SK-N-MC (cell line): ENCODE measurements around the gene FH.

Experiments
- DNase-seq: peaks from one replicate; pipeline ENCODE4 v3.0.0-alpha.2; 2011; ENCODE audit warnings: low read depth, low spot score
- H3K27ac ChIP-seq: fragments of 200-600 bp; sonication (generic); 2 replicates; pipeline ENCODE4 v1.5.1; 2016; ENCODE audit warnings: mixed run types
- H3K36me3 ChIP-seq: fragments of 200-600 bp; sonication (generic); 2 replicates; pipeline ENCODE4 v1.6.1; 2017; ENCODE audit warnings: antibody characterized with exemption, low read length, mixed read lengths; ENCODE audit not compliant: insufficient read depth
- H3K4me3 ChIP-seq: fragments of 200-600 bp; sonication (generic); 2 replicates; pipeline ENCODE4 v1.5.1; 2016
- H3K9ac ChIP-seq: fragments of 200-600 bp; sonication (generic); 2 replicates; pipeline ENCODE4 v1.8.0; 2017; ENCODE audit warnings: mixed run types, mixed read lengths; ENCODE audit not compliant: insufficient read length
- H3K9me3 ChIP-seq: fragments of 200-600 bp; sonication (generic); 2 replicates; pipeline ENCODE4 v1.6.1; 2017; ENCODE audit warnings: low read depth, mild to moderate bottlenecking, antibody characterized with exemption, low read length, moderate library complexity, mixed read lengths
- EZH2 ChIP-seq: fragments of 200-600 bp; sonication (generic); IDR thresholded peaks from one replicate; pipeline ENCODE4 v1.6.1; 2017; ENCODE audit warnings: antibody characterized with exemption
- FOXP2 ChIP-seq: optimal IDR thresholded peaks from 2 replicates; pipeline ENCODE3; 2011; ENCODE audit warnings: mild to moderate bottlenecking, moderate library complexity; ENCODE audit not compliant: insufficient read depth; ENCODE audit errors: extremely low read length, control extremely low read depth
- POLR2AphosphoS5 ChIP-seq: IDR thresholded peaks from 2 replicates; pipeline ENCODE4 v1.6.1; 2012; ENCODE audit warnings: mild to moderate bottlenecking, low read depth, low read length, borderline replicate concordance

FH gene

GRCh38 chr1:241475671-241476070 lies 43.9 kb downstream of the FH start:
- Histone ChIP-seq H3K27ac (no peak overlapping the region), H3K4me3 (no peak overlapping the region), H3K9me3 (no peaks in the 10 kb centered on the region), H3K9ac (no peak overlapping the region), H3K36me3 (no peaks in the 10 kb centered on the region)
- no peak for DNase-seq
- TF ChIP-seq FOXP2 = no peak
- TF ChIP-seq POLR2AphosphoS5 = no peak
- TF ChIP-seq EZH2 = no peak

GRCh38 chr1:241473026-241473425 lies 46.5 kb downstream of the FH start:
- H3K9ac ChIP-seq = no peak overlapping the region
- TF ChIP-seq POLR2AphosphoS5 (no peak), FOXP2 (no peak), EZH2 (no peak)
- no peak for DNase-seq
- H3K9me3 ChIP-seq = no peaks in the 10 kb centered on the region
- no peak overlapping the region for H3K4me3 ChIP-seq
- H3K27ac ChIP-seq = no peak overlapping the region
- no peaks in the 10 kb centered on the region for H3K36me3 ChIP-seq

- H3K9me3 ChIP-seq = no peaks in the 10 kb centered on the region
- no peak for TF ChIP-seq POLR2AphosphoS5
- TF ChIP-seq EZH2 = no peak
- TF ChIP-seq FOXP2 = no peak
- DNase-seq = no peak
- H3K4me3 ChIP-seq = no peak overlapping the region
- no peak overlapping the region for H3K9ac ChIP-seq
- no peak overlapping the region for H3K27ac ChIP-seq
- no peaks in the 10 kb centered on the region for H3K36me3 ChIP-seq
These were observed 48.5 kb downstream of the FH start for GRCh38 chr1:241470908-241471590.

GRCh38 chr1:241470361-241470760 lies 49.2 kb downstream of the FH start:
- H3K9ac ChIP-seq = no peak overlapping the region
- no peaks in the 10 kb centered on the region for H3K36me3 ChIP-seq
- no peaks in the 10 kb centered on the region for H3K9me3 ChIP-seq
- H3K4me3 ChIP-seq = no peak overlapping the region
- no peak for TF ChIP-seq EZH2
- TF ChIP-seq POLR2AphosphoS5 = no peak
- no peak for TF ChIP-seq FOXP2
- no peak for DNase-seq
- H3K27ac ChIP-seq = no peak overlapping the region

- Histone ChIP-seq H3K9me3 (no peaks in the 10 kb centered on the region), H3K4me3 (no peak overlapping the region), H3K36me3 (no peaks in the 10 kb centered on the region), H3K27ac (no peak overlapping the region), H3K9ac (no peak overlapping the region)
- DNase-seq = no peak
- no peak for TF ChIP-seq FOXP2
- no peak for TF ChIP-seq EZH2
- TF ChIP-seq POLR2AphosphoS5 = no peak
These were observed 53.9 kb downstream of the FH start for GRCh38 chr1:241465673-241466072.

GRCh38 chr1:241464985-241465384 lies 54.6 kb downstream of the FH start:
- no peak overlapping the region for H3K27ac ChIP-seq
- no peak for TF ChIP-seq FOXP2
- TF ChIP-seq EZH2 = no peak
- no peak for TF ChIP-seq POLR2AphosphoS5
- no peak for DNase-seq

DNA sequence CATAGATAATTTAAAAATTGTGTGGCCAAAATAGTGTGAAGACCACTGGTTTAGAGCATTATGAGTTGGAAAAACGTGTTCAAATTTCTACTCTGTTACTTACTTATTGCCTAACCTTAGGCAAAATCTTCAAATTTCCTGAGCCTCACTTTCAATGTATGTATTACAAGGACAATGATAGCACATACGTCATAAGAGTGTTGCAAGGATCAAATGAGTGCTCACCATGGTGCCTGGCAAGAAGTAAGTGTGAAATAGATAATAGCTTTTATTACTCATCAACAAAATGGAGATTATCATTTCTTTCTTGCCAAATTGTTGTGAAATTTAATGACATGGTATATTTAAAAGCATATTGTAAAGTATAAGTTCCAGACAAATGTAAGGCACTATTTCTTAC lies 57.2 kb downstream of the FH start:
- Histone ChIP-seq H3K9ac (no peak overlapping the region), H3K27ac (no peak overlapping the region), H3K4me3 (no peak overlapping the region), H3K36me3 (no peaks in the 10 kb centered on the region), H3K9me3 (no peaks in the 10 kb centered on the region)
- DNase-seq = no peak
- TF ChIP-seq POLR2AphosphoS5 (no peak), EZH2 (no peak), FOXP2 (no peak)

More at GRCh38 chr1:241464985-241465384, 54.6 kb downstream of the FH start:
- Histone ChIP-seq H3K36me3 (no peaks in the 10 kb centered on the region), H3K4me3 (no peak overlapping the region), H3K9ac (no peak overlapping the region), H3K9me3 (no peaks in the 10 kb centered on the region)

DNA sequence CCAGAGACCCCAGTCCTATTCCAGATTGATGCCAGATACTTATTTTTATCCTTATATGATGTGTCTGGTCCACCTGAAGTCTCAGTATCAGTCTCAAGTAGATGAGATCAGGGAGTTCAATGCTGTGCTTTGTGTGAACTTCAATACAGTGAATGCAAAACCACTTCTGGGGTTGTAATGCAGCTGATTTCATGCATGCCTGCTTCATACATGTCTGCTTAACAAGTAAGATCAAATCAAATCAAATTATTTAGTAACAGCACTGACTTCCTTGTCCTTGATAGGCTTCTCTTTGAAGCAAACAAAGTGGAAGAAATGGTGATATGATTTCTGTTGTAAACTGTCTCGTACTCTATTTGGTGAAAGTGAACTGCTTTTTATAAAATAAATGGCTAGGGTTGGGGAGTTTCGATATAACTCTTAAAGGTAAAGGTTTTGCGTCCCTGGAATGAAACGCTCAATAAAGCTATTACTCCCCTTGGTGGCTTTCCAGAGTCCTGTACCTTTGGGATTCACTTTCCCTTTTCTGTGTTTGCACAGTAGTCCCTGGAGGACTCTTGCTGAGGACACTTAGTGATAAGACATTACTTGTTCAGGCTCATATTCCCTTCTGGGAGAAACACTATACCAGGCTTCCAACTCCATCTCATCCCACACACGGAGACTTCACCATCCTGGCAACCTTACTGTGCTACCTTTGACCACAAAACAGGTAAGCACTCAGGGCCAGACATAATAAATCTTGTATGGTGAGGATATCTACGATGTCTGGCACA lies 59.3 kb downstream of the FH start:
- H3K9me3 ChIP-seq = no peaks in the 10 kb centered on the region
- no peak overlapping the region for H3K4me3 ChIP-seq
- DNase-seq = no peak
- TF ChIP-seq EZH2 = no peak
- TF ChIP-seq FOXP2 = no peak
- no peak for TF ChIP-seq POLR2AphosphoS5
- no peak overlapping the region for H3K27ac ChIP-seq
- H3K9ac ChIP-seq = no peak overlapping the region
- H3K36me3 ChIP-seq = no peaks in the 10 kb centered on the region
